IgD-negative memory B cell (primary cell): ENCODE data around the gene FAM78A. TPM values are rescaled to one million over a fixed set of nuclear protein-coding genes. Genes with fewer than 3 reads are reported as not detected.
A peak's percentile ranks its signal among the peaks of the same experiment; 100 is the strongest.
"Not testable (repeated sequence)": the region's sequence is repeated elsewhere in the genome, so short reads cannot be mapped to it uniquely, and the experiment has no call there.

Experiments
- H3K27ac Mint-ChIP-seq, 3 donors: one replicate each; pipeline ENCODE4 v1.8.0; 2020 to 2022; ENCODE audit warnings: mild to moderate bottlenecking in 3 of 3, mixed read lengths in 3 of 3, moderate library complexity in 1 of 3
- H3K27me3 Mint-ChIP-seq: one replicate; pipeline ENCODE4 v1.8.0; 2021; ENCODE audit warnings: mixed read lengths
- H3K36me3 Mint-ChIP-seq: one replicate; pipeline ENCODE4 v1.8.0; 2020; ENCODE audit warnings: mild to moderate bottlenecking, mixed read lengths
- H3K4me1 Mint-ChIP-seq, 3 donors: one replicate each; pipeline ENCODE4 v1.8.0; 2020 to 2022; ENCODE audit warnings: mixed read lengths in 3 of 3, mild to moderate bottlenecking in 1 of 3
- H3K4me3 Mint-ChIP-seq, 4 donors: one replicate each; pipeline ENCODE4 v1.8.0; 2020 to 2022; ENCODE audit warnings: mild to moderate bottlenecking in 4 of 4, mixed read lengths in 4 of 4, moderate library complexity in 3 of 4
- H3K9me3 Mint-ChIP-seq, 3 donors: one replicate each; pipeline ENCODE4 v1.8.0; 2020 to 2021; ENCODE audit warnings: mixed read lengths in 3 of 3, mild to moderate bottlenecking in 1 of 3
- polyA plus RNA-seq: library from polyadenylated mRNA; unstranded; fragments of 300-500 nt; fragmentation: Illumina TruSeq; gene quantifications from one replicate; pipeline ENCODE4 v1.2.3, GENCODE V29; 2021

The FAM78A gene
- polyA plus RNA-seq, 1 donor from 2014 or later = 18.3 TPM

DNA sequence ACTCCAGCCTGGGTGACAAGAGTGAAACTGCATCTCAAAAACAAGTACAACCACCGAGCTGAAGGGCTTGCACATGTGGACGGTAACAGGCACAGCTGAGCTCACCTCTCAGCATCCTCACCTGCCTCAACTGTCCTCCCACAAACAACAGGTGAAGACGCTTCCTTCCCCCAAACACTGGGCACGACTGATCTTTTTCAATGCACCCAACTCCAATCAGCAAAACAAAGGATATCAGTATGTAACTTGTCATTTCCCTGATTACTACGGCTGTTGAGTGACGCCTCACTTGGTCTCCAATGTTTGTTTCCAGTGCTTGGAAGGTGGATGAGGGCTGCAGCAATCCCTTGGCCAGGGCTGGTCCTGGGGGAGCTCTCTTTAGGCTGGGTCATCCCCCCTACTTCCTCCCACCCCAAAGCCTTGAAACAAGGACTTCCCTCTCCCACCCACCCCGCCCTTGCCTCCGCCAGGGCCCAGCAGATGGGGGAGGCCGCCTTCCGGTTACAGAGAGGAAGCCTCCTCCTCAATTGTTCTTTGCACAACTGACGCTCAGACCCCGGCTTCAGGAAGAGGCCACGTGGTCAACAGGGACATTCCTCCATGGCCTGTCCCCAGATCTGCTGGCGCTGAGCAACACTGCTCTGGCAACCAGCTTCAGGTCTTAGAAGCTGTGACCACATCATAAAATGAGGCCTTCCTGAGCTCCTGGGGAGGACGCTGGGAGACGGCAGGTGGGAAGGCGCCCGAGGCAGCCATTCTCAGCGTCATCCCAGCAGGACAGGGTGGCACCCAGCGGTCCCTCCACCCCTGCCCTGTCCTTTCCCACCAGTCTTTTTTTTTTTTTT, 5.9 kb downstream of the FAM78A start:
- Mint-ChIP-seq H3K36me3 (peaks cover 3% of the 10 kb centered on the region), H3K9me3 (no peaks in the 10 kb centered on the region), H3K27ac (peak overlapping the region; percentile 96 to 100 (median 98)), H3K27me3 (no peaks in the 10 kb centered on the region), H3K4me1 (peaks cover 44 to 56% (median 55%) of the 10 kb centered on the region in 3 donors), H3K4me3 (peak overlapping the region; percentile 83 to 99 (median 96))

DNA sequence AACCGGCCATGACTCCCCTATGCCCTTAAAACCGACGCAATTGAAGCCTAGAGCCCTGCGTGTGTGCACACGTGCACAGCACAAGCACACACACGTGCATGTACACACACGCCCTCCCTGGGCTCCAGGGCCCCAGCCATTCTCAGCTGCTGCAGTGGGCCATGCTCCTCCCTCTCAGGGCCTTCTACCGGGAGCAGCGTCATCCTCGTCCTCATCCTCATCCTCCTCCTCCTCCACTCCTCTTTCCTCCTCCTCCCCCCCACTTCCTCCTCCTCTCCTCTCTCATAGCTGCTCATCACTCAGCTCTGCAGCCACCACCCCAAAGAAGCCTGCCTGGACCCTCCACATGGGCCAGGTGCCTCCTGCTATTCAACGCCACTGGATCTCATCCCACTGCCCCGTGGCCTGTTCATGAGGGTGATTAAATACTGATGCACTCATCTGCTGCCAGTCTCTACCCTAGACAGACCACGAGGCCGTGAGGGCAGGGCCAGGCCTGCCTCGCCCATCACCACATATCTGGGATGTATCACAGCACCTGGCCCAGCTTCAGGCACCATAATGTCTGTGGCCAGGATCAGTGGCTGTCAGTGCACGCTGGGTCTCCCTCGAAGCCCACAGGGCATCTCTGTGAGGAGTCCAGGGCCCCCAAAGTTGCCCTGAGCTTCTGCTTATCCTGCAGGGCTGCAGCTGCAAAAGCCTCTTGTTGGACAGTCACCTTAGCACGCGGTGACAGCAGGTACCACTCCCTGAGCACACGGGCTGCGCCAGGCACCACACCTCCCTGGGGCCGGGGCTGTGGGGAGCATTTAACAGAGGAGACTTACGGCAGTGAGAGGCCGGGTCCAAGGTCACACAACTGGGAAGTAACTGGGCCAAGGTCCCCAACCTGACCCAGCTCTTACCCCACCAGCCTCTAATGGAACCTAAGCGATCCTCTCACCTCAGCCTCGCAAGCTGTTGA, 9.8 kb downstream of the FAM78A start:
- H3K36me3 Mint-ChIP-seq = peaks cover 8% of the 10 kb centered on the region
- peak overlapping the region; percentile 34 to 65 (median 54) for H3K4me3 Mint-ChIP-seq
- H3K4me1 Mint-ChIP-seq = peaks cover 41 to 56% (median 51%) of the 10 kb centered on the region in 3 donors
- no peaks in the 10 kb centered on the region for H3K27me3 Mint-ChIP-seq
- no peaks in the 10 kb centered on the region for H3K9me3 Mint-ChIP-seq
- H3K27ac Mint-ChIP-seq = peak overlapping the region; percentile 44 to 96 (median 86)

DNA sequence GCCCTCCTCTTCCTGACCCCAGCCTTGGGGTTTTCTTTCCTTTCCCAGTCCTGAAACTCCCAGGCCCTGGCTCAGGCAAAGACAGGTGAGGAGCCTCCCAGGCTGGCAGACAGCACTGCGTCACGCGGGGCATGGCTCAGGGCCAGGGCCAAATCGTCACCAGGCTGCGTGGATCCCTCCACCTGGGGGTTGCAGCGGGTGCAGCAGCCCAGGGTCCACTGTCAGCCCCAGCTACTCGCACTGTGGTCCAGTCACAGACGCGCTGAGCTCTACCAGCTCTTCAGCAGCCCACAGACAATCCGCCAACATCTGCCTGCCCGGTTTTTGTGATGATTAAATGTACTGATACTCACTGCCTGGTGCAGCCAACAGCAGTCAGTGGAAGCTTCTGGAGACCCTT, 12.1 kb downstream of the FAM78A start:
- Mint-ChIP-seq H3K36me3 (peaks cover 4% of the 10 kb centered on the region), H3K27ac (peak overlapping the region in 2 of 3 donors; percentile 73 to 78), H3K4me3 (peak overlapping the region in 1 of 4 donors; percentile 23)

DNA sequence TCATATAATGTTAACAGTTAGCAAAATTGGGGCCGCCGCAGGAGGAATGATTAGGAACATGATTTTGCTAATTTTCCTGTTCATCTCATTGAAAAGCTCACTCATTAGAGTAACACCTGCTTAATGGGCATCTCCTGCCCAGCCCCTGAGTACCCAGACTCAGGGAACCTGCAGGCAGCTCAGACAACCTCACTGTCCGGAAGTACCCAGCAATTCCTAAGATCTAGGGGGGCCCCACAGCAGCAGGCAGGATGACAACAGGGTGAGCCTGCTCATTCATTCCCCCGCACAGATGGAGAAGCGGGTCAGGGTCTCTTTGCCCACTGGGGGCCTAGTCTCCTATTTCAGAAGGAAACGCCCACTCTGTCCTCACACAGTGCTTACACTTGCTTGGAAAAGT, 12.6 kb downstream of the FAM78A start:
- Mint-ChIP-seq H3K36me3 (peaks cover 4% of the 10 kb centered on the region), H3K4me3 (peak overlapping the region in 3 of 4 donors; percentile 31 to 48 (median 45)), H3K4me1 (peaks cover 17 to 38% (median 29%) of the 10 kb centered on the region in 3 donors), H3K27ac (peak overlapping the region in 2 of 3 donors; percentile 71 to 82), H3K9me3 (no peaks in the 10 kb centered on the region), H3K27me3 (no peaks in the 10 kb centered on the region)

More for the DNA sequence above, 12.1 kb downstream of the FAM78A start:
- H3K4me1 Mint-ChIP-seq = peaks cover 22 to 41% (median 34%) of the 10 kb centered on the region in 3 donors
- no peaks in the 10 kb centered on the region for H3K9me3 Mint-ChIP-seq
- no peaks in the 10 kb centered on the region for H3K27me3 Mint-ChIP-seq

DNA sequence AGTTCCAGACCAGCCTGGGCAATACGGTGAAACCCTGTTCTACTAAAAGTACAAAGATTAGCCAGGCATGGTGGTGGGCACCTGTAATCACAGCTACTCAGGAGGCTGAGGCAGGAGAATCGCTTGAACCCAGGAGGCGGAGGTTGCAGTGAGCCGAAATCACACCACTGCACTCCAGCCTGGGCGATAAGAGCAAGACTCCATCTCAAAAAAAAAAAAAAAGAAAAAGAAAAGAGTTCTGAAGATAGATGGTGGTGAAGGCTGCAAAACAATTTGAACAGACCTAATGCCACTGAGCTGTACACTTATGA, 13.3 kb downstream of the FAM78A start:
- not testable (repeated sequence) for H3K27me3 Mint-ChIP-seq, H3K9me3 Mint-ChIP-seq, H3K36me3 Mint-ChIP-seq
- Mint-ChIP-seq H3K4me3 (peak overlapping the region; percentile 22 to 90 (median 58)), H3K27ac (peak overlapping the region; percentile 82 to 96 (median 93)), H3K4me1 (peaks cover 12 to 36% (median 26%) of the 10 kb centered on the region in 3 donors)

DNA sequence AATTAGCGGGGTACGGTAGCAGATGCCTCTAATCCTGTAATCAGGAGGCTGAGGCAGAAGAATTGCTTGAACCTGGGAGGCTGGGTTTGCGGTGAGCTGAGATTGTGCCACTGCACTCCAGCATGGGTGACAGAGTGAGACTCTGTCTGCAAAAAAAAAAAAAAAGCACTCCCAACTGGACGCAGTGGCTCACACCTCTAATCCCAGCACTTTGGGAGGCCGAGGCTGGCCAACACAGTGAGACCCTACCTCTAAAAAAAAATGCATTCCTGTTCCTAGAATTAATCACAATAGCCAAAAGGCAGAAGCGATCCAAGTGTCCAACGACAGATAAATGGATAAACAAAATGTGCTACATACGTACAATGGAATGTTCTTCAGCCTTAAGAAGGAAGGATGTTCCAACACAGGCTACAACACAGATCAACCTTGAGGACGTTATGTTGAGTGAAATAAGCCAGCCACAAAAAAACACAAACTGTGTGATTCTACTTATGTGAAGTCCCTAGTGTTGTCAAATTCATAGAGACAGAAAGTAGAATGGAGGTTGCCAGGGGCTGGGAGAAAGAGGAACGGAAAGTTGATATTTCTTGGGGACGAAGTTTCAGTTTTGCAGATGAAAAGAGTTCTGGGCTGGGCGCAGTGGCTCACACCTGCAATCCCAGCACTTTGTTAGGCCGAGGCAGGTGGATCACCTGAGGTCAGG, 13.8 kb downstream of the FAM78A start:
- H3K36me3 Mint-ChIP-seq = peaks cover 4% of the 10 kb centered on the region
- H3K9me3 Mint-ChIP-seq = no peaks in the 10 kb centered on the region
- peak overlapping the region; percentile 22 to 90 (median 58) for H3K4me3 Mint-ChIP-seq
- no peaks in the 10 kb centered on the region for H3K27me3 Mint-ChIP-seq
- peaks cover 12 to 36% (median 26%) of the 10 kb centered on the region in 3 donors for H3K4me1 Mint-ChIP-seq
- peak overlapping the region; percentile 82 to 96 (median 93) for H3K27ac Mint-ChIP-seq

DNA sequence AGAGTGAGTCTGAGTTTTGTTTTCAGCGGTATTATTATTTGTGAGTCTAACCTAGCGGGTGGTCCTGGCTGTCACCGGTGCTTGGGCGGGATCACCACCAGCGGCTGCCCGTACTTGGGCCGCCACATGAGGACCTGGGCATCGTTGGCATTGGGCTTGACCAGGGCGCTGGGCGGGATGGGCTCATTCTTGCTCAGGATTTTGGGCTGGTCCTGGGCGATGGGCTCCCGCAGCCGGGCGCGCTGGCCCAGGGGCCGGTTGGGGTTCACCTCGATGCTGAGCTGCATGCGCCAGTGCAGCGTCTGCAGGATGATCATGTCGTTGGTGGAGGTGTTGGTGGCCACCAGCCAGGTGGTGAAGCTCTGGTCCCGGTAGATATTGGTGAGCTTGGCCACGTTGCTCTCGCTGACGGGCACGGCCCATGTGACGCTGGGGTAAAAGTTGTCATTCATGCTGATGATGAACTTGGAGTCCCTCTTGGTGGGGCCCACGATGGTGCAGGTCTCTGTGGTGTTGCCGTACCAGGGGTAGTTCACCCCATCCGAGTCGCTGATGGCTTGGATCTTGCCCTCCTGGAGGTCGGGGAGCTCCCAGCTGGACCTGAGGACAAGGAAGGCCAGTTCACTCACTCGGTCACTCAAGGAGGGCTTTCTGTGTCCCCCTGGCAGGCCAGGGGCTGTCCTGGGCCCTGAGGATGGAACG, 15.4 kb downstream of the FAM78A start:
- peak overlapping the region in 1 of 4 donors; percentile 17 for H3K4me3 Mint-ChIP-seq
- H3K9me3 Mint-ChIP-seq = no peaks in the 10 kb centered on the region
- no peaks in the 10 kb centered on the region for H3K27me3 Mint-ChIP-seq
- no peak overlapping the region for H3K27ac Mint-ChIP-seq
- peaks cover 4% of the 10 kb centered on the region for H3K36me3 Mint-ChIP-seq
- peaks cover 17 to 30% (median 23%) of the 10 kb centered on the region in 3 donors for H3K4me1 Mint-ChIP-seq

DNA sequence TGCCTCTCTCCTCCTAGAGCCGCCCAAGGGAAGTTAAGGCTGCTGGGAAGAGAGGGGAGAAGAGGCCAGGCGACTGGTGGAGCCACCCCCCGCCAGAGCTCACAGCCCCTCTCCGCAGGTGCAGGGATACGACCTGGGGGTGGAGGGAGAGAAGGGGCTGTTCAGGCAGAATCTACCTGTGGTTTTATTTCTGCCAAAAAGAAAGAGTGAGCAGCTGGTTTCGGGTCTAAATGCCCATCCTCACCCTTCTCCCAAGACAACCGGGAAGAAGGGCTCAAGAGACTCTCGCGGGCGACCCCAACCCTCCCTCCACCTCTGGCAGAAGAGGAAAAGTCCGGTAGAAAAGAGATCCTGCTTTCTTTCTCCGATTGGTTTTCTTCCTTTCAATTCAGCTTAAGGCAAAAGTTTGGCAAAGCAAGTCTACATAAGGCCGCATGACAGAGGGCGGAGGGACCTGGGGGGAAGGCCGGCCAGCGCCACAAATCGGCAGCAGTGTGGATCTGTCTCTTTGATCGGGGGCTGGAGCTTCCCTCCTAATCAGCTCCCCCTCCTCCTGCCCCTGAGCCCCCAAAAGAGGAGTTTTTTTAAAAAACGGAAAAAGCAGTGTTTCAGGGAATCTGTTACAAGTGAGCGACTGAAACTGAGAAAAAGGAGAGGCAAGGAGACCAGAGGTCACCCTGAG, 16.3 kb downstream of the FAM78A start:
- Mint-ChIP-seq H3K9me3 (no peaks in the 10 kb centered on the region), H3K27me3 (no peaks in the 10 kb centered on the region), H3K27ac (peak overlapping the region in 2 of 3 donors; percentile 59 to 68), H3K4me1 (peaks cover 16 to 33% (median 25%) of the 10 kb centered on the region in 3 donors), H3K4me3 (peak overlapping the region in 1 of 4 donors; percentile 17), H3K36me3 (peaks cover 4% of the 10 kb centered on the region)

DNA sequence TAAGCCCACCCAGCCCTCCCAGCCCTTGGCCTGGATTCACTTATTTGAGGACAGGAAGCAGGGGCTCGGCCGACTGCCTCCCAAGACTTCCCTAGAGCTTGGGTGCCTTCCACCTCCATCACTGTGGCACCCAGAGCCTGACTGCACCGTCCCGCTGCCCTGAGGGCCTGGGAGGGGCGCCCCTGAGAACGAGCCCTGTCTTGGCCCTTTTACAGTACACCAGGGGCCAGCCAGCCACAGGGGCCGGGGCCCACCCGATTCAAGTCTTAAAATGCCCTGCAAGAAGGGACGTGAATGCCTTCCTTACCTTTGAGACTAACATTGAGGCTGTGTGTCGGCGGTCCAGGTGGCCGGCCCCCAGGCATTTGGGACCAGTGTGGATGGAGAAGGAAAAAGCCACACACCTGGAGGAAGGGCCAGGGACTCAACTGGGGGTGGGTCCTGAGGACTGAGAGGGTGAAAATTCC, 16.8 kb downstream of the FAM78A start:
- Mint-ChIP-seq H3K4me1 (peaks cover 13 to 32% (median 24%) of the 10 kb centered on the region in 3 donors), H3K9me3 (no peaks in the 10 kb centered on the region), H3K4me3 (no peak overlapping the region), H3K27me3 (no peaks in the 10 kb centered on the region), H3K36me3 (peaks cover 4% of the 10 kb centered on the region), H3K27ac (peak overlapping the region in 2 of 3 donors; percentile 59 to 68)

DNA sequence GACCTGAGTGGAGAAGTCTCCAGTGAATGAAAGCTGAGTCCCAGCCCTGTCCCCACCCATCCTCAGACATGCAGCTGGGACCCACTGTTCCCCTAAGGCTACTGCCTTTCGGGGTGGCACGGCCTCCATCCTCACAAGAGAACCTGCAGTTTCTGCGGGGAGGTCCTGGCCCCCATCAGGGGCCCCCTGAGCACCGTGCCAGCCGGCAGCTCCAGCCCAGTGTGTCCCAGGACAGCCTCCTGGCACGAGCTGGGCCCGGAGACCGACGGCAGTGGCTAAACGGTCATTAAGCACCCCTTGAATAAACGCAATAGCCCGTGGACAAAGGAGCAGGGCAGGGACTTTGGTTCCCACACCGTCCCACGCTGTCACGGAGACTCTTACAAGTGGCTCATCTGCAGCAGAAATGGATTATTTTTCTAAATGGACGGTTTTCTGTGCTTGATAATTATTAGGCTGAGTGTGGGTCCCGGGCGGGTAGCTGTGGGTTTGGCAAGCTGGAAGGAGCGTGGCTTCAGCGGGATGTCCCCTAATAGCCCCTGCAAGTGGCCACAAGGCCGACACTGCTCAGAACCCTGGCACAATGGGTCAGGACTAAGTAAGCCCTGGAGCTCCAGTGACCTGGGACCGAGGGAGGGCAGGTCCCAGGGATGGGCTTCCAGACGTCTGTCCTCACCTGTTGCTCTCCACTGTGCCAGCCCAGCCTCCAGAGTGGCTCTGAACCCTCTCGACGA, 17.4 kb downstream of the FAM78A start:
- Mint-ChIP-seq H3K27ac (peak overlapping the region in 1 of 3 donors; percentile 27), H3K27me3 (no peaks in the 10 kb centered on the region), H3K9me3 (no peaks in the 10 kb centered on the region), H3K4me3 (no peak overlapping the region), H3K4me1 (peaks cover 19 to 35% (median 29%) of the 10 kb centered on the region in 3 donors), H3K36me3 (peaks cover 4% of the 10 kb centered on the region)

DNA sequence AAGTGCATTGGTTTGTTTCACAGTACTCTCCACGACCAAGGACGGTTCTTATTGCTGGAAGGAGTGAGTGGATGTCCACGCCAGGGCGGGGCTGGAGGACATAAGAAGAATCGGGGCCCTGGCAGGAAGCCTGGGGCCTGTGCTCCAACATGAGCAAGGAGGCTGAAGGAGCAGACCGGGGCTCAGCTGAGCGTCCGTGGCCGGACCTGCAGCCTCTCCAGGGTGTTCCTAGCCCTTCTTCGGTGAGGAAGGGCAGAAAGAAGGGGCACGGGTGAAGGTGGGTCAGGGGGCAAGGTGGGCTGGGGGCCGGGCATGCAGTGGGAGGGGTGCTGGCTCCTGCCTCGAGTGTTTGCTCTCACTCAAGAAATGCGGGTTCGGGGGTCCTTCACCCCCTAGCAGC, 18.1 kb downstream of the FAM78A start:
- no peaks in the 10 kb centered on the region for H3K9me3 Mint-ChIP-seq
- H3K36me3 Mint-ChIP-seq = peaks cover 4% of the 10 kb centered on the region
- peak overlapping the region in 2 of 4 donors; percentile 5 to 74 for H3K4me3 Mint-ChIP-seq
- peaks cover 22 to 34% (median 27%) of the 10 kb centered on the region in 3 donors for H3K4me1 Mint-ChIP-seq
- H3K27me3 Mint-ChIP-seq = no peaks in the 10 kb centered on the region
- H3K27ac Mint-ChIP-seq = peak overlapping the region; percentile 86 to 99 (median 90)

DNA sequence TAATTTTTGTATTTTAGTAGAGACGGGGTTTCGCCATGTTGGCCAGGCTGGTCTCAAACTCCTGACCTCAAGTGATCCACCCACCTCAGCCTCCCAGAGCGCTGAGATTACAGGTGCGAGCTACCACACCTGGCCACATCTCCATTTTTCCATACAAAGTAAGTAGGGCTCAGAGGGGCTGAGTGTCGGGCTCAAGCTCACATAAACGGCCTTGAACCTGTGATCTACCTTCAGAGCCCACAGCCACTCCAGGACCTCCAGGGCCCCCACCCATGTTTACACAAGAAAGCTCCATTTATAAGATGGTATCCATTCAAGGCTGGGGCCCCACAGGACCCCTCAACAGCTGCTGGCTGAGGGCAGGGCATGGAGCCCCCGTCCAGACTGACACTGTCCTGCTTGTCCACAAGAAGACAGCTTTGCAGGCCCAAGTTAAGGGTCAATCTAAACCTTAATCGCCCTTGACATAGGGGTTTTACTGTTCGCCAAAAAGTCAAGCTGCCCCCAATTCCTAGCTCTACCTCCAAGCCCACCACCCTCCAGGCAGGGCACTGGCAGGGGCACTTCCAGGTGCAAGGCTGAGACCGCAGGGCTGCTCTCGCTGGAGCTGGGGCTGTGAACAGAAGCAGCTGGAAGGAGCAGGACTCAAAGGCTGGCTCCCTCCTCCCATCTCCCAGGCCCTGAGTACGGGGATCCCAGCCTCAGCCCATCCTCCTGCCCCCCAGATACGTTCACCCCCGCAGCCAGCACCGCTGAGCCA, 18.9 kb downstream of the FAM78A start:
- H3K9me3 Mint-ChIP-seq = no peaks in the 10 kb centered on the region
- H3K27ac Mint-ChIP-seq = peak overlapping the region in 2 of 3 donors; percentile 90 to 99
- H3K4me1 Mint-ChIP-seq = peaks cover 22 to 31% (median 24%) of the 10 kb centered on the region in 3 donors
- H3K36me3 Mint-ChIP-seq = peaks cover under 1% of the 10 kb centered on the region
- peak overlapping the region in 2 of 4 donors; percentile 60 to 74 for H3K4me3 Mint-ChIP-seq
- no peaks in the 10 kb centered on the region for H3K27me3 Mint-ChIP-seq
